ENCODE data around the gene RBM48. TPM values are rescaled to one million over a fixed set of nuclear protein-coding genes. Genes with fewer than 3 reads are reported as not detected.

RBM48 gene
- total and polyA plus RNA-seq, 2 of the 8 experiments (the other 6 are each of a cell fraction or from before 2014, with no cell fraction given) = 4.3 to 8.6 TPM

GRCh38 chr7:92576296-92576695 lies 47.7 kb downstream of the RBM48 start:
- TF ChIP-seq NANOG (IDR thresholded peaks at IDR 0.05; ENCODE audit: insufficient read depth, low read depth, low read length, poor library complexity, severe bottlenecking) (no peak), SIN3A (conservative IDR thresholded peaks at IDR 0.05 in 1 of 2, IDR thresholded peaks at IDR 0.05 in 1 of 2; ENCODE audit: low read depth in 1 of 2, low read length in 2 of 2) (no peak)
- DNase-seq (ENCODE audit: low read depth in 1 of 2, low spot score in 2 of 2) = no peak
- H3K79me2 ChIP-seq (ENCODE audit: control insufficient read depth in 1 of 2, insufficient read depth in 2 of 2, low read length in 2 of 2) = peaks cover 4 to 15% of the 10 kb centered on the region in 2 experiments; a peak in 3 of 4 replicates
- no peaks in the 10 kb centered on the region for H3K27me3 ChIP-seq (replicated peaks in 1 of 4; ENCODE audit: control insufficient read depth in 3 of 4, extremely low read depth in 1 of 4, insufficient read depth in 3 of 4, low read length in 3 of 4)
- no peaks in the 10 kb centered on the region for H3K23me2 ChIP-seq (ENCODE audit: low read depth, low read length)
- H2AFZ ChIP-seq (ENCODE audit: low read length) = no peak overlapping the region
- no peak overlapping the region for H3K18ac ChIP-seq (ENCODE audit: extremely low read depth, low read length)
- ChIA-PET CTCF (ENCODE audit: partially characterized antibody) (interaction anchor here (1.1 to 1.3 kb wide), 2 partner anchors 14 to 304 kb away, joined by 3 to 4 read pairs; partner anchors contain the start of gene FAM133B), POLR2A (ENCODE audit: partially characterized antibody) (interaction anchor here (1.2 to 1.4 kb wide), 2 partner anchors 13 to 20 kb away, joined by 3 to 4 read pairs; no protein-coding TSS in a partner anchor)
- H3K14ac ChIP-seq (ENCODE audit: insufficient read length) = no peak overlapping the region
- no peak overlapping the region for H3K9ac ChIP-seq (replicated peaks in 1 of 4; ENCODE audit: extremely low read depth in 1 of 4, low read depth in 3 of 4, low read length in 3 of 4)
- no peak overlapping the region for H2BK20ac ChIP-seq (ENCODE audit: low read length)
- no peak overlapping the region for H2BK15ac ChIP-seq (ENCODE audit: low read length)
- peaks cover 2 to 3% of the 10 kb centered on the region in 2 experiments for H4K20me1 ChIP-seq (replicated peaks in 1 of 2; ENCODE audit: control insufficient read depth in 1 of 2, insufficient read depth in 2 of 2, low read length in 2 of 2)
- no peak overlapping the region for H2BK120ac ChIP-seq (replicated peaks; ENCODE audit: low read depth, low read length)
- no peak overlapping the region for H2AK5ac ChIP-seq (ENCODE audit: low read depth, low read length)
- H2BK5ac ChIP-seq (ENCODE audit: low read depth, low read length) = no peak overlapping the region
- WGBS, 2 experiments (ENCODE audit: extremely low coverage in 1 of 2, insufficient coverage in 1 of 2, insufficient read length in 1 of 2, insufficient replicate concordance in 2 of 2, low coverage in 1 of 2, low lambda C conversion rate in 2 of 2, missing lambda C conversion rate in 1 of 2) = 90% methylated on average over 3 of the region's 3 CpGs; no CpG with 5 or more reads in 1 of the 2 experiments
- no peaks in the 10 kb centered on the region for H3K79me1 ChIP-seq (ENCODE audit: low read depth, low read length)
- no peak overlapping the region for H3K4me2 ChIP-seq (ENCODE audit: insufficient read depth in 1 of 2, low read depth in 2 of 2, low read length in 2 of 2)
- H3K23ac ChIP-seq (ENCODE audit: insufficient read length) = no peak overlapping the region
- H3K27ac ChIP-seq (ENCODE audit: low read depth, low read length) = no peak overlapping the region
- H3K4me1 ChIP-seq (replicated peaks in 1 of 4; ENCODE audit: control insufficient read depth in 3 of 4, insufficient read depth in 4 of 4, low read length in 3 of 4) = no peaks in the 10 kb centered on the region
- no peak overlapping the region for H4K8ac ChIP-seq (ENCODE audit: extremely low read depth, insufficient read depth, low read length)
- no peak overlapping the region for H3K56ac ChIP-seq (replicated peaks; ENCODE audit: insufficient read length, low read depth, low read length)
- no peak overlapping the region for H3K4ac ChIP-seq (replicated peaks; ENCODE audit: insufficient read length, low read depth, low read length)
- no peak overlapping the region for H3K4me3 ChIP-seq (ENCODE audit: extremely low read depth in 1 of 4, insufficient read depth in 2 of 4, low read depth in 3 of 4, low read length in 4 of 4)
- no peak for FAIRE-seq
- peaks cover 13 to 92% (median 42%) of the 10 kb centered on the region in 4 experiments for H3K36me3 ChIP-seq (ENCODE audit: control insufficient read depth in 2 of 4, insufficient read depth in 4 of 4, low read length in 3 of 4)
- no peak overlapping the region for H4K5ac ChIP-seq (ENCODE audit: insufficient read length, low read depth, low read length)
- H3K9me3 ChIP-seq (ENCODE audit: insufficient read depth in 2 of 2, low read depth in 1 of 2, low read length in 1 of 2) = no peaks in the 10 kb centered on the region
- H4K91ac ChIP-seq (replicated peaks; ENCODE audit: insufficient read length, low read length) = no peak overlapping the region
- H2BK12ac ChIP-seq (ENCODE audit: low read depth, low read length) = no peak overlapping the region

All from H1 (cell line).